Measurements from ENCODE around the gene ROBO1. TPM values are rescaled to one million over a fixed set of nuclear protein-coding genes. Genes with fewer than 3 reads are reported as not detected.

The ROBO1 gene
- total and polyA plus RNA-seq, 2 of the 13 experiments (the other 11 are each of a cell fraction or from before 2014, with no cell fraction given): 52.2 to 71.0 TPM

DNA sequence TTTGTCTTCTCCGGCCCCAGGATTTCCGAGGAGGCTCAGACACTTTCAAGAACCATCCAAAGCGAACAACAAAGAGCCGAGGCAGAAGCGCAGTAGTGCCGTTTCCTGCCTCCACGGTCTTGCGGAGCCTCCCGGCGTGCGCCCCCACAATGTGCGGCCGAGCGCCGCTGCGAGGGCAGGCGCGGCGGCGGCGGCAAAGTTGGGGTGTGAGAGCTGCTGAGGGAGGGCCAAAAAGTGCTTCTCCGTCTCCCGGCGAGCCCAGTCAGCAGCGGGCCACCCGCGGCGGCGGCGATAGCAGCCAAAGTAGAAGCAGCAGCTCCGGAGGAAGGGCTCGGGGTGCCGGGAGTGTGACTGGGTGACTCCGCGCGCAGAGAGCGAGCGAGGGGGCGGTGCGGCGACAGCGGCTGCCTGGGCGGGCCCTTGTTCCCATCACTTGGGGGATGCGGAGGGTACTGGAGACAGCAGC lies 749.1 kb downstream of the ROBO1 start (continued):
- TF ChIP-seq, protein P1, sequence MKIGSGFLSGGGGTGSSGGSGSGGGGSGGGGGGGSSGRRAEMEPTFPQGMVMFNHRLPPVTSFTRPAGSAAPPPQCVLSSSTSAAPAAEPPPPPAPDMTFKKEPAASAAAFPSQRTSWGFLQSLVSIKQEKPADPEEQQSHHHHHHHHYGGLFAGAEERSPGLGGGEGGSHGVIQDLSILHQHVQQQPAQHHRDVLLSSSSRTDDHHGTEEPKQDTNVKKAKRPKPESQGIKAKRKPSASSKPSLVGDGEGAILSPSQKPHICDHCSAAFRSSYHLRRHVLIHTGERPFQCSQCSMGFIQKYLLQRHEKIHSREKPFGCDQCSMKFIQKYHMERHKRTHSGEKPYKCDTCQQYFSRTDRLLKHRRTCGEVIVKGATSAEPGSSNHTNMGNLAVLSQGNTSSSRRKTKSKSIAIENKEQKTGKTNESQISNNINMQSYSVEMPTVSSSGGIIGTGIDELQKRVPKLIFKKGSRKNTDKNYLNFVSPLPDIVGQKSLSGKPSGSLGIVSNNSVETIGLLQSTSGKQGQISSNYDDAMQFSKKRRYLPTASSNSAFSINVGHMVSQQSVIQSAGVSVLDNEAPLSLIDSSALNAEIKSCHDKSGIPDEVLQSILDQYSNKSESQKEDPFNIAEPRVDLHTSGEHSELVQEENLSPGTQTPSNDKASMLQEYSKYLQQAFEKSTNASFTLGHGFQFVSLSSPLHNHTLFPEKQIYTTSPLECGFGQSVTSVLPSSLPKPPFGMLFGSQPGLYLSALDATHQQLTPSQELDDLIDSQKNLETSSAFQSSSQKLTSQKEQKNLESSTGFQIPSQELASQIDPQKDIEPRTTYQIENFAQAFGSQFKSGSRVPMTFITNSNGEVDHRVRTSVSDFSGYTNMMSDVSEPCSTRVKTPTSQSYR (CRISPR knock-in tag; IDR thresholded peaks at IDR 0.05; ENCODE audit: borderline replicate concordance): no peak
- TF ChIP-seq ZFAT (CRISPR knock-in tag; conservative IDR thresholded peaks at IDR 0.05): no peak
- TF ChIP-seq, protein P2, sequence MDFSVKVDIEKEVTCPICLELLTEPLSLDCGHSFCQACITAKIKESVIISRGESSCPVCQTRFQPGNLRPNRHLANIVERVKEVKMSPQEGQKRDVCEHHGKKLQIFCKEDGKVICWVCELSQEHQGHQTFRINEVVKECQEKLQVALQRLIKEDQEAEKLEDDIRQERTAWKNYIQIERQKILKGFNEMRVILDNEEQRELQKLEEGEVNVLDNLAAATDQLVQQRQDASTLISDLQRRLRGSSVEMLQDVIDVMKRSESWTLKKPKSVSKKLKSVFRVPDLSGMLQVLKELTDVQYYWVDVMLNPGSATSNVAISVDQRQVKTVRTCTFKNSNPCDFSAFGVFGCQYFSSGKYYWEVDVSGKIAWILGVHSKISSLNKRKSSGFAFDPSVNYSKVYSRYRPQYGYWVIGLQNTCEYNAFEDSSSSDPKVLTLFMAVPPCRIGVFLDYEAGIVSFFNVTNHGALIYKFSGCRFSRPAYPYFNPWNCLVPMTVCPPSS (IDR thresholded peaks at IDR 0.05): no peak
- TF ChIP-seq RCOR2 (CRISPR knock-in tag; IDR thresholded peaks at IDR 0.05): no peak
- TF ChIP-seq, protein P3, sequence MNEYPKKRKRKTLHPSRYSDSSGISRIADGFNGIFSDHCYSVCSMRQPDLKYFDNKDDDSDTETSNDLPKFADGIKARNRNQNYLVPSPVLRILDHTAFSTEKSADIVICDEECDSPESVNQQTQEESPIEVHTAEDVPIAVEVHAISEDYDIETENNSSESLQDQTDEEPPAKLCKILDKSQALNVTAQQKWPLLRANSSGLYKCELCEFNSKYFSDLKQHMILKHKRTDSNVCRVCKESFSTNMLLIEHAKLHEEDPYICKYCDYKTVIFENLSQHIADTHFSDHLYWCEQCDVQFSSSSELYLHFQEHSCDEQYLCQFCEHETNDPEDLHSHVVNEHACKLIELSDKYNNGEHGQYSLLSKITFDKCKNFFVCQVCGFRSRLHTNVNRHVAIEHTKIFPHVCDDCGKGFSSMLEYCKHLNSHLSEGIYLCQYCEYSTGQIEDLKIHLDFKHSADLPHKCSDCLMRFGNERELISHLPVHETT (CRISPR knock-in tag; conservative IDR thresholded peaks at IDR 0.05): no peak
- TF ChIP-seq ZSCAN12 (CRISPR knock-in tag; IDR thresholded peaks at IDR 0.05): no peak; the same call in 1 of the 2 replicates
- TF ChIP-seq ZSCAN20 (CRISPR knock-in tag; IDR thresholded peaks at IDR 0.05; ENCODE audit: borderline replicate concordance): 0 out of 2 replicates have a peak, but pooled peaks have one; percentile 21
- TF ChIP-seq HDAC1 (CRISPR knock-in tag; IDR thresholded peaks at IDR 0.05): peak; percentile 53; the same call in 1 of the 2 replicates
- no peak for TF ChIP-seq DNMT3B (CRISPR knock-in tag; conservative IDR thresholded peaks at IDR 0.05)
- no peak for TF ChIP-seq ZNF10 (CRISPR knock-in tag; IDR thresholded peaks at IDR 0.05; ENCODE audit: borderline replicate concordance, low read depth)
- TF ChIP-seq ZNF343 (CRISPR knock-in tag; IDR thresholded peaks at IDR 0.05): peak; percentile 57; the same call in 1 of the 2 replicates
- no peak for TF ChIP-seq PHB2 (IDR thresholded peaks at IDR 0.05; ENCODE audit: partially characterized antibody)
- no peak for TF ChIP-seq ZNF256 (CRISPR knock-in tag; conservative IDR thresholded peaks at IDR 0.05)
- TF ChIP-seq KDM5A (IDR thresholded peaks at IDR 0.05; ENCODE audit: borderline replicate concordance, low read length): peak; percentile 51; the same call in 1 of the 2 replicates
- TF ChIP-seq FIP1L1 (IDR thresholded peaks at IDR 0.05; ENCODE audit: borderline replicate concordance, insufficient read depth, low read depth, low read length): no peak
- TF ChIP-seq, protein P4, sequence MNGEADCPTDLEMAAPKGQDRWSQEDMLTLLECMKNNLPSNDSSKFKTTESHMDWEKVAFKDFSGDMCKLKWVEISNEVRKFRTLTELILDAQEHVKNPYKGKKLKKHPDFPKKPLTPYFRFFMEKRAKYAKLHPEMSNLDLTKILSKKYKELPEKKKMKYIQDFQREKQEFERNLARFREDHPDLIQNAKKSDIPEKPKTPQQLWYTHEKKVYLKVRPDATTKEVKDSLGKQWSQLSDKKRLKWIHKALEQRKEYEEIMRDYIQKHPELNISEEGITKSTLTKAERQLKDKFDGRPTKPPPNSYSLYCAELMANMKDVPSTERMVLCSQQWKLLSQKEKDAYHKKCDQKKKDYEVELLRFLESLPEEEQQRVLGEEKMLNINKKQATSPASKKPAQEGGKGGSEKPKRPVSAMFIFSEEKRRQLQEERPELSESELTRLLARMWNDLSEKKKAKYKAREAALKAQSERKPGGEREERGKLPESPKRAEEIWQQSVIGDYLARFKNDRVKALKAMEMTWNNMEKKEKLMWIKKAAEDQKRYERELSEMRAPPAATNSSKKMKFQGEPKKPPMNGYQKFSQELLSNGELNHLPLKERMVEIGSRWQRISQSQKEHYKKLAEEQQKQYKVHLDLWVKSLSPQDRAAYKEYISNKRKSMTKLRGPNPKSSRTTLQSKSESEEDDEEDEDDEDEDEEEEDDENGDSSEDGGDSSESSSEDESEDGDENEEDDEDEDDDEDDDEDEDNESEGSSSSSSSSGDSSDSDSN (CRISPR knock-in tag; IDR thresholded peaks at IDR 0.05): peak; percentile 85; the same call in 1 of the 2 replicates
- no peak for TF ChIP-seq TBX2 (CRISPR knock-in tag; IDR thresholded peaks at IDR 0.05; ENCODE audit: borderline replicate concordance)
- TF ChIP-seq SIN3B (IDR thresholded peaks at IDR 0.05; ENCODE audit: low read length): no peak
- TF ChIP-seq RFX5 (IDR thresholded peaks at IDR 0.05; ENCODE audit: low read depth, low read length): no peak
- TF ChIP-seq, protein P5, sequence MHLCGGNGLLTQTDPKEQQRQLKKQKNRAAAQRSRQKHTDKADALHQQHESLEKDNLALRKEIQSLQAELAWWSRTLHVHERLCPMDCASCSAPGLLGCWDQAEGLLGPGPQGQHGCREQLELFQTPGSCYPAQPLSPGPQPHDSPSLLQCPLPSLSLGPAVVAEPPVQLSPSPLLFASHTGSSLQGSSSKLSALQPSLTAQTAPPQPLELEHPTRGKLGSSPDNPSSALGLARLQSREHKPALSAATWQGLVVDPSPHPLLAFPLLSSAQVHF (CRISPR knock-in tag; IDR thresholded peaks at IDR 0.05): no peak
- TF ChIP-seq FOXK1 (CRISPR knock-in tag; IDR thresholded peaks at IDR 0.05; ENCODE audit: borderline replicate concordance, low read depth): no peak
- no peak for TF ChIP-seq GTF2F1 (IDR thresholded peaks at IDR 0.05; ENCODE audit: low read length)
- 0 out of 2 replicates have a peak, but pooled peaks have one; percentile 54 for TF ChIP-seq ZNF556 (CRISPR knock-in tag; IDR thresholded peaks at IDR 0.05; ENCODE audit: borderline replicate concordance)
